Activated CD4-positive, CD25-positive, alpha-beta regulatory T cell treated with anti-CD3 and anti-CD28 coated beads, Interleukin-2, amount 50 U/mL, for 72 hours (primary cell): ENCODE results near the gene SF1.

Experiments used
- DNase-seq: peaks from one replicate; pipeline ENCODE4 v3.0.0; 2021

SF1 gene

GRCh38 chr11:64759722-64760719, 18.3 kb downstream of the SF1 start, which contains the start of gene PYGM:
Gene PYGM (minus strand): TSS chr11:64759974. CDS start chr11:64759898, 76 bp downstream.
- DNase-seq = peak; percentile 22

- no peak for DNase-seq
Measured at GRCh38 chr11:64759131-64759721, 19.1 kb downstream of the SF1 start.

DNA sequence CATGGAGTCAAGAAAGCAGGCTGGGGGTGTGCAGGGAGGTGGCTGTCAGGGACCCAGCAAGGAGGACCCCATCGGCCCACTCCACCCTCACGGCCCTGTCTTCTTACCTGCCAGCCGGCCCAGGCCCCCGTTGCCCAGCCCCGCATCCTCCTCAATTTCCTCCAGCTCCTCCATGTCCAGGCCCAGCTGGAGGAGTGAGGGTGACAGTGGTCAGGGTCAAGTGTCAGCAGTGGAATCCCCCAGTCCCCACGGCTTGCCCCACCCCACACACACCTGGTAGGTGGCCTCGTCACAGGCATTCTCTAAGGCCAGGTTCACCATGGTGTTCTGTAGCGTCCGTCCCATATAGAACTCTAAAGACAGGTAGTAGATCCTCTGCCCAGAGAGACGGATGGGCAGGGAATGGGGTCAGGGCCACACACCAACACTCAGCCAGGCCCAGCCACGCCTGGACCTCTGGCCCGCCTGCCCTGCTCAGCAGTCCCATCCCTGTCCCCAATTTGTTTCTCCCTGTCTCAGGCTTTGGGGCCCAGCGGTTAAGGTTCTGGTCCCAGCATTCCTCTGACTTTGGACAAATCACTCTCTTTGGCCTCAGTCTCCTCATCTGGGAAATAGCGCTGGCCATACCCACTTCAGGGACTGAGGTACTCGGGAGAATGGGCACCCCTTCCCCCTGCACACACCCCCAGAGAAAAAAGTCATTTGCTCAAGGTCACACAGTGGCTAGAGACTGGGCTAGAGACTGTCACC, 19.8 kb downstream of the SF1 start:
- no peak for DNase-seq

GRCh38 chr11:64757549-64758329, 20.6 kb downstream of the SF1 start:
- peak; percentile 23 for DNase-seq

- no peak for DNase-seq
Measured at GRCh38 chr11:64755681-64756361, 22.5 kb downstream of the SF1 start.

DNA sequence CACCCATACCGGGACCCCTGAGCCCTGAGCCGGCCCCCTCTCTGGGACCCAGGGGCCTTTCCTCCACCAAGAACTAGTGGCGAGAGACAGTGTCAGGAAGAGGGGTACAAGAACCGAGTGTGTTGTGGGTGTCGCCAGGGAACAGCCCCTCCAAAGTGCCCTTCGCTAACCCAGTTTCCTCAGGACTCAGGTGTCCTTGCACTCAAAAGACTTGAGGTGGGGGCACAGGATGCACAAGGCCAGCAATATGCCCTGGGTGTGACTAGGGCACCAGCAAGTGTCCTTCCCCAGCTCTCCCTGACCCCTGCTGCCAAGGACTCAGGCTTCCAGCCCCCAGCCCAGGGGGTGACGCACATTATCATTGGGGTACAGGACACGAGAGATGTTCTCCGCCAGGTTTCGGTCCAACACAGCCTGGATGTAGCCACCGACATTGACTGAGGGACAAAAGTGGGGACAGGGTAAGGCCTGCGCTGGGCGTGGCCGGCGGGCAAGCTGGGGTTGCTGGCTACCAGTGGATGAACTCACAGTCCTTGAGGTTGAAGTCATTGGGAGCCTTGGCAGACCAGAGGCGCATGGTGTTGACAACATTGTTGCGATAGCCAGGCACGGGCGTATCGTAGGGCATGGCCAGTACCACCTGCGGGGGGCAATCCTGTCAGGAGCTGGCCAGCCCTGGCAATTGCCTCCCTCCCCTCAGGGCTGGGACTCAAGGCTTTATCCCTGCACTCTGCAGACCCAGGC, 23.3 kb downstream of the SF1 start:
- DNase-seq = no peak

GRCh38 chr11:64754124-64754918, 24.0 kb downstream of the SF1 start:
- no peak for DNase-seq

GRCh38 chr11:64753380-64754123, 24.8 kb downstream of the SF1 start:
- no peak for DNase-seq

- DNase-seq = no peak
Measured at GRCh38 chr11:64753019-64753379, 25.3 kb downstream of the SF1 start.

DNA sequence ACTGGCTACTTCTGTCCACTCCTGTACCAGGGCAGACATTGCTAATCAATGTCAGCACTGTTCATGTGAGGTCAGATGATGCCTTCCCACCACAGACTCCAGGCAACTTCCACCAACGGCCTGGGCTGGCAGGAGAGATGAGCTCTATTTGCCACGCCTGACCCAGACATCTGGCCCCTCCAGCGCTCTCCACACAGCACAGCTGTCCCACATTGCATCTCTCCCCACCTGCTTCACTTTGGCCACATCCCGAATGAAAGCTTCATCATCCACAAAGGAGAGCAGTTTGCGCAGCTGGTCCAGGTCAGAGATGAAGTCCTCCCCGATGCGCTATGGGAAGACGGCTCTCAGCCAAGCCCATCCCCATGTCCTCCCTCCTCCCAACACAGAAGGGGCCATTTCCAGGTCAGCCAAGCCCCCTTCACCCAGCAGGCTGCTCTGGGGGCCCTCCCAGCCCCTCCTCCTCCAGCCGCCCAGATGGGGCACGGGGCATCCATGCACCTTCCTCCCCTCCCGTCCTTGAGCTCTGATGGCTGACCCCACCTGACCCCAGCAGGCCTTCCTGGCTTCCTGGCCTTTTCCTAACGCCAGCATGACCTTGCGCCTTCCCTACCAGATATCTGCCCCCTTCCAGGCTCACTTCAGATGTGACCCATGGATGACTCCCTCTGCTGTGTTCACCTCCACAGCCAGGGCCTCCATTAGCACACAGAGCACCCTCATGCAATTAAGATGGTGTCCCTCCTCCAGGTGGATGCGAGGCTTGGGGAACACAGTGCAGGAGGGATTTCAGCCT, 26.0 kb downstream of the SF1 start:
- DNase-seq = no peak

DNA sequence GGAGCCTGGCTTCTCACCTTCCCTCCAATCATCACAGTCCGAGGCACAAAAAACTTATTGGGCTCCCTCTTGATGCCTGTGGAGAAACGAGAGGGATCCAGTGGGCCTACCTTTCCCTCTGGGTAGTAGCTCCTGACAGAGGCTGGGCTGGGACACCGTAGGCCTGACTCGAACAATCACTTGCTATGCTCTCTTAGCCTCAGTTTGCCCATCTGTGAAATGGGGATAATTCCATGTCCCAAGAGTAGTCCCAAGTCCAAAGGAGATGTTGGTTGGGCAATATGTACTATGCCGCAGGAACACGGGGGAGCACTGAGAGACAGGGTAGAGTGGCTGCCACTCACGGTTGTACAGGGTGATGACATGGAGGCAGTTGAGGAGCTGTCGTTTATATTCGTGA, 26.8 kb downstream of the SF1 start:
- no peak for DNase-seq

DNA sequence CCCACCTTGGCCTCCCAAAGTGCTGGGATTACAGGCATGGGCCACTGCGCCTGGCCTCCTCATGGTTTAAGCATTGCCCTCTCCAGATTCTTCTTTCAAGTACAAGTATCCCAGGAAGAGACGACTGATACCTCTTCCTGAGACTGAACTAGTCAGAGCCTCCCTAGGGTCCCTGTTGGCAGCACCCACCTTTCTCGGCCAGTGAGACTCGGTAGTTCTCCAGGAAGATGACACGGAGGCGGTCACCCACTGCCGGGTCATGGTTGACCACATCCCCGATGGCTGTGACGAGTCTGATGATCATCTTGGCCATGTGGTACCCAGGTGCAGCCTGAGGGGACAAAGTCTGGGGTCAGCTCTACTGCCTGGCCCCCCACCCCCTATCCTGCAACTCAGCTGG, 27.2 kb downstream of the SF1 start:
- no peak for DNase-seq

DNA sequence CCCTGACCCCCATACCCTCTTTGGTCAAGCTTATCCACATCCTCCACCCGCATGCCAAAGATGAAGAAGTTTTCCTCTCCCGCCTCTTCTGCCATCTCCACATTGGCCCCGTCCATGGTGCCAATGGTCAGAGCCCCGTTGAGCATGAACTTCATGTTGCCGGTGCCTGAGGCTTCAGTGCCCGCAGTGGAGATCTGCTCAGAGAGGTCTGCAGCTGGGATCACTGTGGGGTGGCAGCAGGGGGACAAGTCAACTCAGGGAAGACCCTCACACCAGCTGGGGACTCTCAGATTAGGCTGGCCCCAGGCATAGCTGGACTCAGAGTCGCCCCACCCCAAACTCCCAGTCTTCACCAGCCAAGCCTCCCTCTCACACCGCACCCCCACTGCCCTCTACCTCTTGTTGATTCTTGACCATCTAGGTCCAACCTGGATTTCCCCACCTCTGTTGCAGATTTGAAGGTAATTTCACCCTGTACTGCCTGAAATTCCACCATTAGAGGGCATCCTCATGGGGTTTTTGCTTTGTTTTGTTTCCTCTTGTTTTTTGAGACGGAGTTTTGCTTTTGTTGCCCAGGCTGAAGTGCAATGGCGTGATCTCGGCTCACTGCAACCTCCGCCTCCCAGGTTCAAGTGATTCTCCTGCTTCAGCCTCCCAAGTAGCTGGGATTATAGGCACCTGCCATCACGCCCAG, 27.8 kb downstream of the SF1 start:
- no peak for DNase-seq

GRCh38 chr11:64747961-64748665, 30.2 kb downstream of the SF1 start:
- DNase-seq = no peak

GRCh38 chr11:64746486-64746885, 31.9 kb downstream of the SF1 start:
- DNase-seq = no peak

DNA sequence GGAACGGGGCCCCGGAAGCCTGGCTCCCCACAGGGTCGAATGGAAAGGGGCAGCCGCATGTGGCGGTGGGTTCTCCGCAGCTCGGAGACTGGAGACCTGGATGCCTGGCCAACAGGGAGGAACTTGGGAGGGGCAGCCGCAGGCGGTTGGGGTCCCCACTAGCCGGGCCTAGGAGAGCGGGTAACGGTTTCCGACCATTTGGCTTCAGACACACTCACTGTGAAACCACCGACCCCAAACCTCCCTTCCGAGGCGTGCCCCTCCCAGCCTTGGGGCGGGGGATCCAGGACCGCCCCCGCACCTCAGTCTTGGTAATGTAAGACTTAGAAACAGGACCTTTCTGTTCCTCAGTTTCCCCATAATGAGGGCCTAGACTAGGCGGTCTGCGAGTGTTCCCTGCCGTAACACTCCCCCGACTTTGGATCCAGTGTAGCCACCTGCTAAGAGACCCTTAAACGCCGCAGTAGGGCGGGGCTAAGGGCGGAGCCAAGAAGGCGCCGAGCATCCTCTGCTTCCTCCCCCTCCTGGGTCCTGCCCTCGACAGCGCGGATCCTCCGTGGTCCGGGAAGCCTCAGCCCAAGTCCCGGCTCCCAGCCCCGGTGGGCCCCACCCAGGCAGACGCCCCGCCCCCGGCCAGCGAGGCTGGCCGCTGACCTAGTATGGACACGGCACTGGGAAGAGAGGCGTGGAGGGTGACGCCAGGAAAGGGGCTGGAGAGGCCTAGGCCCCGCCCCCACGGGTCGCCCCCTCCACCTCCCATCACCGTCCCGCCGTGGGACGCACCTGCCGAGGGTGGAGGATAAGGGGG, 32.6 kb downstream of the SF1 start:
- DNase-seq = peak; percentile 67

GRCh38 chr11:64745189-64745520, 33.2 kb downstream of the SF1 start:
- peak; percentile 67 for DNase-seq
